CD14-positive monocyte (primary cell): ENCODE measurements around the gene ZIC2. TPM values are rescaled to one million over a fixed set of nuclear protein-coding genes. Genes with fewer than 3 reads are reported as not detected.
A peak's percentile ranks its signal among the peaks of the same experiment; 100 is the strongest.

Experiments
- DNase-seq, 3 donors: peaks; one replicate each; pipeline ENCODE4 v3.0.0-alpha.2; 2011 to 2022
- H2AFZ ChIP-seq: 2 replicates; pipeline ENCODE4 v1.6.0; 2012; ENCODE audit warnings: mild to moderate bottlenecking, low read depth, low read length, inconsistent platforms; ENCODE audit not compliant: insufficient read depth, poor library complexity, severe bottlenecking
- H3K27ac ChIP-seq, 2 donors: 1 replicate in 1 of 2; 2 replicates in 1 of 2; pipeline ENCODE4 v1.5.1; 2012 to 2013; ENCODE audit warnings: low read length in 2 of 2, control low read depth in 1 of 2, inconsistent platforms in 1 of 2, low read depth in 1 of 2, mild to moderate bottlenecking in 1 of 2
- H3K27me3 ChIP-seq, 2 donors: one replicate each; pipeline versions ENCODE4 v1.6.0 to v1.6.1; 2011 to 2013; ENCODE audit warnings: low read length in 2 of 2; ENCODE audit not compliant: control insufficient read depth in 2 of 2, insufficient read depth in 2 of 2
- H3K36me3 ChIP-seq, 2 donors: replicated peaks in 1 of 2; 1 replicate in 1 of 2; 2 replicates in 1 of 2; pipeline versions ENCODE4 v1.5.1 to v1.6.1; 2012 to 2013; ENCODE audit warnings: low read length in 2 of 2, control low read depth in 1 of 2, inconsistent platforms in 1 of 2, mild to moderate bottlenecking in 1 of 2; ENCODE audit not compliant: insufficient read depth in 2 of 2, control insufficient read depth in 1 of 2
- H3K4me1 ChIP-seq, 2 donors: 1 replicate in 1 of 2; 2 replicates in 1 of 2; pipeline versions ENCODE4 v1.5.1 to v1.6.1; 2012 to 2013; ENCODE audit warnings: low read length in 2 of 2, control low read depth in 1 of 2, inconsistent platforms in 1 of 2, mild to moderate bottlenecking in 1 of 2, moderate library complexity in 1 of 2; ENCODE audit not compliant: insufficient read depth in 2 of 2, control insufficient read depth in 1 of 2
- H3K4me2 ChIP-seq: replicated peaks from 2 replicates; pipeline ENCODE3; 2012; ENCODE audit warnings: low read length, moderate library complexity, mild to moderate bottlenecking; ENCODE audit not compliant: poor library complexity, severe bottlenecking; ENCODE audit errors: extremely low read depth
- H3K4me3 ChIP-seq, 3 experiments: fragments of 200-600 bp in 1 of 3; sonication (generic) in 1 of 3; replicated peaks in 1 of 3; 1 replicate in 2 of 3; 2 replicates in 1 of 3; pipeline ENCODE4 v1.5.1; 2011 to 2013; ENCODE audit warnings: low read length in 3 of 3, mild to moderate bottlenecking in 3 of 3, control low read depth in 2 of 3, low read depth in 2 of 3, inconsistent platforms in 1 of 3, moderate library complexity in 1 of 3
- H3K79me2 ChIP-seq: 2 replicates; pipeline ENCODE4 v1.6.0; 2012; ENCODE audit warnings: mild to moderate bottlenecking, control low read depth, inconsistent platforms, low read length, moderate library complexity; ENCODE audit not compliant: insufficient read depth
- H3K9ac ChIP-seq: 2 replicates; pipeline ENCODE4 v1.6.0; 2017; ENCODE audit warnings: low read length, mild to moderate bottlenecking; ENCODE audit not compliant: insufficient read depth, poor library complexity, severe bottlenecking
- H3K9me3 ChIP-seq, 2 donors: replicated peaks in 1 of 2; 1 replicate in 1 of 2; 2 replicates in 1 of 2; pipeline versions ENCODE4 v1.5.1 to v1.6.1; 2012 to 2013; ENCODE audit warnings: low read length in 2 of 2, control low read depth in 1 of 2; ENCODE audit not compliant: control insufficient read depth in 1 of 2, insufficient read depth in 1 of 2
- H4K20me1 ChIP-seq: 2 replicates; pipeline ENCODE4 v1.6.0; 2012; ENCODE audit warnings: mild to moderate bottlenecking, low read length, control low read depth, moderate library complexity; ENCODE audit not compliant: insufficient read depth
- H3K27ac Mint-ChIP-seq, 7 donors: one replicate each; pipeline ENCODE4 v1.8.0; 2020; ENCODE audit warnings: mild to moderate bottlenecking in 7 of 7, mixed read lengths in 7 of 7, moderate library complexity in 6 of 7, inconsistent platforms in 2 of 7
- H3K27me3 Mint-ChIP-seq, 3 donors: one replicate each; pipeline ENCODE4 v1.8.0; 2021 to 2022; ENCODE audit warnings: low read depth in 3 of 3, mild to moderate bottlenecking in 3 of 3, mixed read lengths in 3 of 3, moderate library complexity in 3 of 3, inconsistent platforms in 1 of 3
- H3K36me3 Mint-ChIP-seq, 2 donors: one replicate each; pipeline ENCODE4 v1.8.0; 2020; ENCODE audit warnings: mixed read lengths in 2 of 2, inconsistent platforms in 1 of 2, mild to moderate bottlenecking in 1 of 2
- H3K4me1 Mint-ChIP-seq: one replicate; pipeline ENCODE4 v1.8.0; 2020; ENCODE audit warnings: mild to moderate bottlenecking, mixed read lengths
- H3K4me3 Mint-ChIP-seq, 2 donors: one replicate each; pipeline ENCODE4 v1.8.0; 2020; ENCODE audit warnings: mild to moderate bottlenecking in 2 of 2, mixed read lengths in 2 of 2, moderate library complexity in 1 of 2
- H3K9me3 Mint-ChIP-seq, 7 donors: one replicate each; pipeline ENCODE4 v1.8.0; 2020 to 2022; ENCODE audit warnings: mixed read lengths in 7 of 7, mild to moderate bottlenecking in 6 of 7, moderate library complexity in 6 of 7, inconsistent platforms in 2 of 7
- CTCF ChIP-seq: fragments of 200-600 bp; IDR thresholded peaks from one replicate; pipeline ENCODE4 v1.8.0; 2022; ENCODE audit warnings: antibody characterized with exemption, mild to moderate bottlenecking
- WGBS: methylation state at CpG from one replicate; pipeline ENCODE4 v1.1.5; 2013; ENCODE audit warnings: missing lambda C conversion rate; ENCODE audit not compliant: insufficient coverage; 5-methylcytosine and 5-hydroxymethylcytosine counted together
- intact Hi-C, 2 donors: fragments of 100-400 bp; cut with micrococcal nuclease; formaldehyde crosslinking; loops; one replicate each; pipeline versions ENCODE4 v1.15.0 to v1.15.1; 2023
- polyA plus RNA-seq, 3 donors: library from polyadenylated mRNA; depleted of rRNA in 1 of 3; unstranded in 2 of 3; stranded (reverse) in 1 of 3; fragments of 300-500 nt in 2 of 3; fragments of >200 nt in 1 of 3; fragmentation: Illumina TruSeq in 2 of 3; gene quantifications; 1 replicate in 2 of 3; 2 replicates in 1 of 3; pipeline ENCODE4 v1.2.3, GENCODE V29; 2012 to 2021

Gene ZIC2
- polyA plus RNA-seq, 3 donors = not detected

DNA sequence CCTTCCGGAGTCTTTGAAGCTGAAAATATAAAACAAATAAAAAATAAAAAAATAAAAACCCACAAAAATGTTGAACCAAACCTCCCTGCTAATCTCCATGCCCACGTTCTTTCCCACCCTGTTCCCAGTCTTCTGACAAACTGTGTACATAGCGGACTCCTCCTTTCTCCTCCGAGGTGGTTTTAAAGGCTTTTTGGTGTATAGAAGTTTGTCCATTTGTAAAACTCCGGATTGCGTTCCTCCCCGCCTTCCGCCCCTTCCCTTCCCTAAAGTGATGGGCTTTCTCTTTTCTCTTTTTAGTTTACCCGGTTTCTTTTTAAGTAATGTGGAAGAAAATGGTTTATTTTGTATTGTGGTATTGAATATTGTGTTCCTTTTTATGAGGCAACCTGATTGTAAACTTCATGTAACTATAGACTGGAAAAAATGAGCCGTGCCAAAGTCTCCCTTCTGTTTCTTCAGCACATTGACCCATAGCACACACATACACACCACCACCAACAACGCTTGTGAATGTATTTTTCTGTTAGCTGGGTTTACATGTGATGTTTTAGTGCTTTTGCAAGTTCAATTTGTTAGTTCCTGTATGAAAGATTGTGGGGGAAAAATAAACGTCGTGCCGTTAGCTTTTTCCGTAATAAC lies 4.4 kb downstream of the ZIC2 start:
- peaks cover 0 to 55% (median 32%) of the 10 kb centered on the region in 7 donors for H3K9me3 Mint-ChIP-seq
- peaks cover 5 to 9% of the 10 kb centered on the region in 2 donors for H3K36me3 Mint-ChIP-seq
- H3K36me3 ChIP-seq = no peaks in the 10 kb centered on the region
- H3K4me2 ChIP-seq = no peak overlapping the region
- H3K4me3 ChIP-seq = no peak overlapping the region
- peaks cover 12 to 22% of the 10 kb centered on the region in 2 donors for H3K4me1 ChIP-seq
- no peaks in the 10 kb centered on the region for H3K79me2 ChIP-seq
- H3K9ac ChIP-seq = no peak overlapping the region
- no peak for DNase-seq
- no peak overlapping the region for H3K27ac Mint-ChIP-seq
- H3K9me3 ChIP-seq = peaks cover 19 to 70% of the 10 kb centered on the region in 2 donors
- peak overlapping the region in 1 of 2 donors; percentile 83 for H3K4me3 Mint-ChIP-seq
- peaks cover 80 to 96% (median 84%) of the 10 kb centered on the region in 3 donors for H3K27me3 Mint-ChIP-seq
- H3K27me3 ChIP-seq = peaks cover 80 to 86% of the 10 kb centered on the region in 2 donors
- intact Hi-C loops = no loop called here
- H4K20me1 ChIP-seq = no peaks in the 10 kb centered on the region
- peaks cover 35% of the 10 kb centered on the region for H3K4me1 Mint-ChIP-seq
- WGBS = no CpG with 5 or more reads among the region's 15 CpGs
- no peak overlapping the region for H3K27ac ChIP-seq
- TF ChIP-seq CTCF = no peak
- no peak overlapping the region for H2AFZ ChIP-seq

- Mint-ChIP-seq H3K27ac (no peak overlapping the region), H3K36me3 (peaks cover 5 to 9% of the 10 kb centered on the region in 2 donors), H3K4me3 (peak overlapping the region in 1 of 2 donors; percentile 79), H3K9me3 (peaks cover 0 to 60% (median 32%) of the 10 kb centered on the region in 7 donors), H3K4me1 (peaks cover 36% of the 10 kb centered on the region), H3K27me3 (peaks cover 87 to 96% (median 89%) of the 10 kb centered on the region in 3 donors)
- Histone ChIP-seq H3K27ac (no peak overlapping the region), H3K79me2 (no peaks in the 10 kb centered on the region), H3K9ac (no peak overlapping the region), H2AFZ (no peak overlapping the region), H3K4me1 (peaks cover 12 to 15% of the 10 kb centered on the region in 2 donors), H4K20me1 (no peaks in the 10 kb centered on the region), H3K4me3 (no peak overlapping the region), H3K9me3 (peaks cover 19 to 76% of the 10 kb centered on the region in 2 donors), H3K4me2 (no peak overlapping the region), H3K36me3 (no peaks in the 10 kb centered on the region), H3K27me3 (peaks cover 87 to 92% of the 10 kb centered on the region in 2 donors)
- TF ChIP-seq CTCF = no peak
- 40% methylated on average over 6 of the region's 8 CpGs for WGBS
- intact Hi-C loops = no loop called here
- no peak for DNase-seq
Observed at GRCh38 chr13:99986741-99987140, 5.2 kb downstream of the ZIC2 start.
